HepG2 (cell line): ENCODE data around the gene EPX. TPM values are rescaled to one million over a fixed set of nuclear protein-coding genes. Genes with fewer than 3 reads are reported as not detected.
A peak's percentile ranks its signal among the peaks of the same experiment; 100 is the strongest.

Experiments
- MEIS2 ChIP-seq: sonication (generic); formaldehyde crosslinking; IDR thresholded peaks from 2 replicates; pipeline ENCODE4 v1.9.0; 2021; ENCODE audit warnings: mild to moderate bottlenecking, missing genetic modification reagents
- TMF1 ChIP-seq: sonication (generic); formaldehyde crosslinking; IDR thresholded peaks from 2 replicates; pipeline ENCODE4 v1.8.1; 2022; ENCODE audit warnings: low read depth, missing genetic modification reagents
- ZFX ChIP-seq: sonication (generic); formaldehyde crosslinking; IDR thresholded peaks from 2 replicates; pipeline ENCODE4 v1.4.0; 2020; ENCODE audit warnings: mild to moderate bottlenecking, low read depth, missing genetic modification reagents, moderate library complexity
- ZNF20 ChIP-seq: sonication (generic); formaldehyde crosslinking; IDR thresholded peaks from 2 replicates; pipeline ENCODE4 v1.4.0; 2020; ENCODE audit warnings: mild to moderate bottlenecking, moderate library complexity, missing genetic modification reagents
- ZNF280B ChIP-seq: sonication (generic); formaldehyde crosslinking; IDR thresholded peaks from 2 replicates; pipeline ENCODE4 v1.5.0; 2020; ENCODE audit warnings: missing genetic modification reagents, mild to moderate bottlenecking, borderline replicate concordance
- ZNF720 ChIP-seq: sonication (generic); formaldehyde crosslinking; IDR thresholded peaks from 2 replicates; pipeline ENCODE4 v1.4.0; 2020; ENCODE audit warnings: missing genetic modification reagents
- polyA plus RNA-seq, 8 experiments: library from polyadenylated mRNA; depleted of rRNA in 3 of 8; stranded (reverse) in 7 of 8; unstranded in 1 of 8; fragments of >200 nt; fragmentation: Illumina TruSeq in 4 of 8; extraction: Trizol in 4 of 8; gene quantifications; 2 replicates each; pipeline versions ENCODE4 v1.2.1 to v1.2.3, GENCODE V29; 2011 to 2016; ENCODE audit warnings: low read depth in 4 of 8, missing spikeins in 1 of 8, mixed read lengths in 1 of 8; ENCODE audit not compliant: insufficient read depth in 1 of 8
- total RNA-seq, 5 experiments: library from RNA; depleted of rRNA; stranded (reverse); fragments of >200 nt; fragmentation: Illumina TruSeq; extraction: Trizol; gene quantifications; 2 replicates each; pipeline ENCODE4 v1.2.3, GENCODE V29; 2016; ENCODE audit warnings: low read depth in 1 of 5
- TF ChIP-seq, protein P1 (sequence below): sonication (generic); IDR thresholded peaks from 2 replicates; pipeline ENCODE4 v1.6.1; 2016; ENCODE audit warnings: low read depth, borderline replicate concordance
- TF ChIP-seq, protein P2 (sequence below): sonication (generic); formaldehyde crosslinking; IDR thresholded peaks from 2 replicates; pipeline ENCODE4 v1.4.0; 2020; ENCODE audit warnings: missing genetic modification reagents
- TF ChIP-seq, protein P3 (sequence below): IDR thresholded peaks from 2 replicates; pipeline ENCODE4 v1.6.1; 2012; ENCODE audit warnings: inconsistent platforms
- TF ChIP-seq, protein P4 (sequence below): sonication (generic); formaldehyde crosslinking; IDR thresholded peaks from 2 replicates; pipeline ENCODE4 v1.9.0; 2021; ENCODE audit warnings: missing genetic modification reagents, borderline replicate concordance
- TF ChIP-seq, protein P5 (sequence below): sonication (generic); formaldehyde crosslinking; conservative IDR thresholded peaks from 2 replicates; pipeline ENCODE4 v1.8.1; 2023; ENCODE audit warnings: missing genetic modification reagents
- TF ChIP-seq, protein P6 (sequence below): IDR thresholded peaks from 2 replicates; pipeline ENCODE4 v1.6.1; 2016; ENCODE audit warnings: low read depth
- TF ChIP-seq, protein P7 (sequence below): sonication (generic); formaldehyde crosslinking; IDR thresholded peaks from 2 replicates; pipeline ENCODE4 v1.4.0; 2020; ENCODE audit warnings: mild to moderate bottlenecking, missing genetic modification reagents
- TF ChIP-seq, protein P8 (sequence below): sonication (generic); formaldehyde crosslinking; IDR thresholded peaks from 2 replicates; pipeline ENCODE4 v1.4.0; 2020; ENCODE audit warnings: mild to moderate bottlenecking, low read depth, missing genetic modification reagents

Gene EPX
- total and polyA plus RNA-seq, 2 of the 13 experiments (the other 11 are each of a cell fraction or from before 2014, with no cell fraction given) = not detected

DNA sequence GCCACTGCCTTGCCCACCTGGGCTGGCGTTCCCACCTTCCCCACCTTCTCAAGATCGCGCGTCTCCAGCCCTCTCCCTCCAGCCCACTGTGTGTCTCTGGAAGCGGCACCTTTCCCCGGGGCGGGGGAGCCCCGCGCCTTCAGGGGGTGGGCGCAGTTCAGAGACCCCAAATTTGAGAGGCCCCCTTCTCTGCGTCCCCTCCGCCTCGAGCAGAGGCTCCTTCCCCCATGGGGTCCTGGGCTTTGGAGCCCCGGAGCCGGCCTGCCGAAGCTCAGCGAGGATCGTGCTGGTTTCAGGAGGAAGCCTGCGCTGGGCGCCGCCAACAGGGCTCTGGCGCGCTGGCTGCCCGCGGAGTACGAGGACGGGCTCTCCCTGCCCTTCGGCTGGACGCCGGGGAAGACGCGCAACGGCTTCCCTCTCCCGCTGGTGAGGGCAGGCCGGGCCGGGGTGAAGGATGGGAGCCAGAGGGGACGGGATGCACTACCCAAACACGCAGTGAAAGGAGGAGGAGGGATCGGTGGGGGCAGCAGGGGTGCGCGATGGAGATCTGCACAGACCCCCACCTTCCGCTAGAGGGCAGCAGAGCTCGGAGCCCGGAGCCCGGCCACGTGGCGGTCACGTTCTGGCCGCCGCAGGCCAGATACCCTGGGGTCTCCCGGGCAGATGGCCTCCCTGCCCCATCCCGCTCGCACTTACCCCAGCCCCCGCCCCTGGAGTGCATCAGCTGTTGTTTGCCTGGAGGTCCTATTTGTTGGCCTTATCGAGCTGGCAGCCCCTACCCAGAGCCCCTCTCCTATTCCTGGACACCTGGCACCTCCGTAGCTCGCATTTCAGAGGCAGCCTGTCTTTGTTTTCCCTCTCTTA, 57.0 kb downstream of the EPX start (continued):
- TF ChIP-seq, protein P1, sequence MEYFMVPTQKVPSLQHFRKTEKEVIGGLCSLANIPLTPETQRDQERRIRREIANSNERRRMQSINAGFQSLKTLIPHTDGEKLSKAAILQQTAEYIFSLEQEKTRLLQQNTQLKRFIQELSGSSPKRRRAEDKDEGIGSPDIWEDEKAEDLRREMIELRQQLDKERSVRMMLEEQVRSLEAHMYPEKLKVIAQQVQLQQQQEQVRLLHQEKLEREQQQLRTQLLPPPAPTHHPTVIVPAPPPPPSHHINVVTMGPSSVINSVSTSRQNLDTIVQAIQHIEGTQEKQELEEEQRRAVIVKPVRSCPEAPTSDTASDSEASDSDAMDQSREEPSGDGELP = no peak
- TF ChIP-seq, protein P2, sequence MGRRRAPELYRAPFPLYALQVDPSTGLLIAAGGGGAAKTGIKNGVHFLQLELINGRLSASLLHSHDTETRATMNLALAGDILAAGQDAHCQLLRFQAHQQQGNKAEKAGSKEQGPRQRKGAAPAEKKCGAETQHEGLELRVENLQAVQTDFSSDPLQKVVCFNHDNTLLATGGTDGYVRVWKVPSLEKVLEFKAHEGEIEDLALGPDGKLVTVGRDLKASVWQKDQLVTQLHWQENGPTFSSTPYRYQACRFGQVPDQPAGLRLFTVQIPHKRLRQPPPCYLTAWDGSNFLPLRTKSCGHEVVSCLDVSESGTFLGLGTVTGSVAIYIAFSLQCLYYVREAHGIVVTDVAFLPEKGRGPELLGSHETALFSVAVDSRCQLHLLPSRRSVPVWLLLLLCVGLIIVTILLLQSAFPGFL (CRISPR knock-in tag) = no peak
- TF ChIP-seq ZFX = no peak; the same call in 1 of the 2 replicates
- TF ChIP-seq ZNF720 (CRISPR knock-in tag) = no peak
- TF ChIP-seq, protein P3, sequence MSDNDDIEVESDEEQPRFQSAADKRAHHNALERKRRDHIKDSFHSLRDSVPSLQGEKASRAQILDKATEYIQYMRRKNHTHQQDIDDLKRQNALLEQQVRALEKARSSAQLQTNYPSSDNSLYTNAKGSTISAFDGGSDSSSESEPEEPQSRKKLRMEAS = peak; percentile 99
- TF ChIP-seq MEIS2 (CRISPR knock-in tag) = peak; percentile 82; the same call in 1 of the 2 replicates
- TF ChIP-seq, protein P4, sequence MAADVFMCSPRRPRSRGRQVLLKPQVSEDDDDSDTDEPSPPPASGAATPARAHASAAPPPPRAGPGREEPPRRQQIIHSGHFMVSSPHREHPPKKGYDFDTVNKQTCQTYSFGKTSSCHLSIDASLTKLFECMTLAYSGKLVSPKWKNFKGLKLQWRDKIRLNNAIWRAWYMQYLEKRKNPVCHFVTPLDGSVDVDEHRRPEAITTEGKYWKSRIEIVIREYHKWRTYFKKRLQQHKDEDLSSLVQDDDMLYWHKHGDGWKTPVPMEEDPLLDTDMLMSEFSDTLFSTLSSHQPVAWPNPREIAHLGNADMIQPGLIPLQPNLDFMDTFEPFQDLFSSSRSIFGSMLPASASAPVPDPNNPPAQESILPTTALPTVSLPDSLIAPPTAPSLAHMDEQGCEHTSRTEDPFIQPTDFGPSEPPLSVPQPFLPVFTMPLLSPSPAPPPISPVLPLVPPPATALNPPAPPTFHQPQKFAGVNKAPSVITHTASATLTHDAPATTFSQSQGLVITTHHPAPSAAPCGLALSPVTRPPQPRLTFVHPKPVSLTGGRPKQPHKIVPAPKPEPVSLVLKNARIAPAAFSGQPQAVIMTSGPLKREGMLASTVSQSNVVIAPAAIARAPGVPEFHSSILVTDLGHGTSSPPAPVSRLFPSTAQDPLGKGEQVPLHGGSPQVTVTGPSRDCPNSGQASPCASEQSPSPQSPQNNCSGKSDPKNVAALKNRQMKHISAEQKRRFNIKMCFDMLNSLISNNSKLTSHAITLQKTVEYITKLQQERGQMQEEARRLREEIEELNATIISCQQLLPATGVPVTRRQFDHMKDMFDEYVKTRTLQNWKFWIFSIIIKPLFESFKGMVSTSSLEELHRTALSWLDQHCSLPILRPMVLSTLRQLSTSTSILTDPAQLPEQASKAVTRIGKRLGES (CRISPR knock-in tag) = peak; percentile 97
- peak; percentile 94 for TF ChIP-seq TMF1 (CRISPR knock-in tag)
- TF ChIP-seq, protein P5, sequence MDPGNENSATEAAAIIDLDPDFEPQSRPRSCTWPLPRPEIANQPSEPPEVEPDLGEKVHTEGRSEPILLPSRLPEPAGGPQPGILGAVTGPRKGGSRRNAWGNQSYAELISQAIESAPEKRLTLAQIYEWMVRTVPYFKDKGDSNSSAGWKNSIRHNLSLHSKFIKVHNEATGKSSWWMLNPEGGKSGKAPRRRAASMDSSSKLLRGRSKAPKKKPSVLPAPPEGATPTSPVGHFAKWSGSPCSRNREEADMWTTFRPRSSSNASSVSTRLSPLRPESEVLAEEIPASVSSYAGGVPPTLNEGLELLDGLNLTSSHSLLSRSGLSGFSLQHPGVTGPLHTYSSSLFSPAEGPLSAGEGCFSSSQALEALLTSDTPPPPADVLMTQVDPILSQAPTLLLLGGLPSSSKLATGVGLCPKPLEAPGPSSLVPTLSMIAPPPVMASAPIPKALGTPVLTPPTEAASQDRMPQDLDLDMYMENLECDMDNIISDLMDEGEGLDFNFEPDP (CRISPR knock-in tag) = no peak
- TF ChIP-seq, protein P6, sequence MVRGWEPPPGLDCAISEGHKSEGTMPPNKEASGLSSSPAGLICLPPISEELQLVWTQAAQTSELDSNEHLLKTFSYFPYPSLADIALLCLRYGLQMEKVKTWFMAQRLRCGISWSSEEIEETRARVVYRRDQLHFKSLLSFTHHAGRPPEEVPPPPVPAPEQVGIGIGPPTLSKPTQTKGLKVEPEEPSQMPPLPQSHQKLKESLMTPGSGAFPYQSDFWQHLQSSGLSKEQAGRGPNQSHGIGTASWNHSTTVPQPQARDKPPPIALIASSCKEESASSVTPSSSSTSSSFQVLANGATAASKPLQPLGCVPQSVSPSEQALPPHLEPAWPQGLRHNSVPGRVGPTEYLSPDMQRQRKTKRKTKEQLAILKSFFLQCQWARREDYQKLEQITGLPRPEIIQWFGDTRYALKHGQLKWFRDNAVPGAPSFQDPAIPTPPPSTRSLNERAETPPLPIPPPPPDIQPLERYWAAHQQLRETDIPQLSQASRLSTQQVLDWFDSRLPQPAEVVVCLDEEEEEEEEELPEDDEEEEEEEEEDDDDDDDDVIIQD (CRISPR knock-in tag) = no peak
- TF ChIP-seq, protein P7, sequence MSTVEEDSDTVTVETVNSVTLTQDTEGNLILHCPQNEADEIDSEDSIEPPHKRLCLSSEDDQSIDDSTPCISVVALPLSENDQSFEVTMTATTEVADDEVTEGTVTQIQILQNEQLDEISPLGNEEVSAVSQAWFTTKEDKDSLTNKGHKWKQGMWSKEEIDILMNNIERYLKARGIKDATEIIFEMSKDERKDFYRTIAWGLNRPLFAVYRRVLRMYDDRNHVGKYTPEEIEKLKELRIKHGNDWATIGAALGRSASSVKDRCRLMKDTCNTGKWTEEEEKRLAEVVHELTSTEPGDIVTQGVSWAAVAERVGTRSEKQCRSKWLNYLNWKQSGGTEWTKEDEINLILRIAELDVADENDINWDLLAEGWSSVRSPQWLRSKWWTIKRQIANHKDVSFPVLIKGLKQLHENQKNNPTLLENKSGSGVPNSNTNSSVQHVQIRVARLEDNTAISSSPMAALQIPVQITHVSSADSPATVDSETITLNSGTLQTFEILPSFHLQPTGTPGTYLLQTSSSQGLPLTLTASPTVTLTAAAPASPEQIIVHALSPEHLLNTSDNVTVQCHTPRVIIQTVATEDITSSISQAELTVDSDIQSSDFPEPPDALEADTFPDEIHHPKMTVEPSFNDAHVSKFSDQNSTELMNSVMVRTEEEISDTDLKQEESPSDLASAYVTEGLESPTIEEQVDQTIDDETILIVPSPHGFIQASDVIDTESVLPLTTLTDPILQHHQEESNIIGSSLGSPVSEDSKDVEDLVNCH (CRISPR knock-in tag) = no peak
- TF ChIP-seq ZNF20 (CRISPR knock-in tag) = no peak
- TF ChIP-seq, protein P8, sequence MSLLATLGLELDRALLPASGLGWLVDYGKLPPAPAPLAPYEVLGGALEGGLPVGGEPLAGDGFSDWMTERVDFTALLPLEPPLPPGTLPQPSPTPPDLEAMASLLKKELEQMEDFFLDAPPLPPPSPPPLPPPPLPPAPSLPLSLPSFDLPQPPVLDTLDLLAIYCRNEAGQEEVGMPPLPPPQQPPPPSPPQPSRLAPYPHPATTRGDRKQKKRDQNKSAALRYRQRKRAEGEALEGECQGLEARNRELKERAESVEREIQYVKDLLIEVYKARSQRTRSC (CRISPR knock-in tag) = no peak
- TF ChIP-seq ZNF280B (CRISPR knock-in tag) = peak; percentile 83; the same call in 1 of the 2 replicates
